Gastroesophageal sphincter (tissue), 3 donors: ENCODE measurements around the gene IREB2.

ENCODE experiments used
- POLR2A ChIP-seq, 2 donors: fragments of 450-650 bp; IDR thresholded peaks; one replicate each; pipeline ENCODE4 v1.6.1; 2017; ENCODE audit warnings: antibody characterized with exemption in 2 of 2, mild to moderate bottlenecking in 2 of 2, moderate library complexity in 1 of 2
- POLR2AphosphoS5 ChIP-seq: sonication (generic); formaldehyde crosslinking; IDR thresholded peaks from one replicate; pipeline ENCODE4 v1.6.1; 2017; ENCODE audit warnings: antibody characterized with exemption
- TF ChIP-seq, protein P1 (sequence below), 4 experiments: fragments of 200-600 bp in 2 of 4; fragments of 450-650 bp in 2 of 4; sonication (generic) in 1 of 4; IDR thresholded peaks; one replicate each; pipeline ENCODE4 v1.5.1; 2017 to 2019; ENCODE audit warnings: antibody characterized with exemption in 4 of 4, mild to moderate bottlenecking in 2 of 4, moderate library complexity in 2 of 4

DNA sequence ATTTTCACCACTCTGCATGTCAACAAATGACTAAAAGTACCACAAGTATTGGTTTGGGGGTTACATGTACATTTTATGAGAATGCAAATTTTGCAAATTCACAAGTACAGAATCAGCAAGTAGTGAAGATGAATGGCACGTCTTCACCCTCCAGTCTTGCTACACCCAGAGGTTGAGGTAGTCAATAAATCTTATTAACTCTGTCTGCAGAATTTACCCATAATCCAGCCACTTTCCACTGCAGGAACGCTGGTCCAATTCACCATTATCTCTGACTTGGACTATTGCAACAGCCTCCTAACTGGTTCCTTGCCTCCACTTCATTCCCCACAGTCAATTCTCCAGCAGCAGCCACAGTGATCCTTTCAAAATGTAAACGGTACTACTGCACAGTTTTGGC is 112.8 kb downstream of the IREB2 start:
- TF ChIP-seq, protein P1, sequence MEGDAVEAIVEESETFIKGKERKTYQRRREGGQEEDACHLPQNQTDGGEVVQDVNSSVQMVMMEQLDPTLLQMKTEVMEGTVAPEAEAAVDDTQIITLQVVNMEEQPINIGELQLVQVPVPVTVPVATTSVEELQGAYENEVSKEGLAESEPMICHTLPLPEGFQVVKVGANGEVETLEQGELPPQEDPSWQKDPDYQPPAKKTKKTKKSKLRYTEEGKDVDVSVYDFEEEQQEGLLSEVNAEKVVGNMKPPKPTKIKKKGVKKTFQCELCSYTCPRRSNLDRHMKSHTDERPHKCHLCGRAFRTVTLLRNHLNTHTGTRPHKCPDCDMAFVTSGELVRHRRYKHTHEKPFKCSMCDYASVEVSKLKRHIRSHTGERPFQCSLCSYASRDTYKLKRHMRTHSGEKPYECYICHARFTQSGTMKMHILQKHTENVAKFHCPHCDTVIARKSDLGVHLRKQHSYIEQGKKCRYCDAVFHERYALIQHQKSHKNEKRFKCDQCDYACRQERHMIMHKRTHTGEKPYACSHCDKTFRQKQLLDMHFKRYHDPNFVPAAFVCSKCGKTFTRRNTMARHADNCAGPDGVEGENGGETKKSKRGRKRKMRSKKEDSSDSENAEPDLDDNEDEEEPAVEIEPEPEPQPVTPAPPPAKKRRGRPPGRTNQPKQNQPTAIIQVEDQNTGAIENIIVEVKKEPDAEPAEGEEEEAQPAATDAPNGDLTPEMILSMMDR (IDR thresholded peaks at IDR 0.05): no peak
- no peak for TF ChIP-seq POLR2A (IDR thresholded peaks at IDR 0.05)
- no peak for TF ChIP-seq POLR2AphosphoS5
